K562 (cell line): Measurements from ENCODE around the gene RASGRP4. TPM values are rescaled to one million over a fixed set of nuclear protein-coding genes. Genes with fewer than 3 reads are reported as not detected.

Experiments
- ATAC-seq: fragments of 200-7000 bp; cut with Tn5 transposase; 3 replicates; pipeline ENCODE4 v1.9.1; 2020; ENCODE audit warnings: moderate library complexity
- BruUV-seq: library from RNA; stranded (reverse); fragments of 400-500 nt; replicated peaks from 2 replicates; lab custom pipeline; 2021; lab: Mats Ljungman, UMichigan
- CTCF ChIA-PET: fragments of 300-600 bp; formaldehyde crosslinking; extraction: SDS; loops from one replicate; lab custom pipeline; 2021; ENCODE audit warnings: low intra/inter-chr PET ratio; lab: Yijun Ruan, JAX
- POLR2A ChIA-PET: fragments of 300-600, 350-650 bp; sonication (Branson Sonifier 250); formaldehyde crosslinking; extraction: SDS; loops from one replicate; lab custom pipeline; 2021; ENCODE audit warnings: antibody characterized with exemption, inconsistent platforms; lab: Yijun Ruan, JAX
- DNase-seq, 4 experiments: peaks; one replicate each; pipeline versions ENCODE4 v3.0.0 to v3.0.0-alpha.2; 2011 to 2018; ENCODE audit warnings: low spot score in 3 of 4, mixed read lengths in 3 of 4; ENCODE audit errors: extremely low read depth in 1 of 4
- FAIRE-seq: peaks from 2 replicates; lab custom pipeline; 2011; peaks lifted over from hg19 to GRCh38; lab: Jason Lieb, UNC
- H2AFZ ChIP-seq: 2 replicates; pipeline ENCODE4 v1.6.0; 2011; ENCODE audit warnings: low read depth, low read length, control low read depth, inconsistent platforms
- H3K27ac ChIP-seq: fragments of 200-600 bp; 3 replicates; pipeline ENCODE4 v1.8.0; 2011; ENCODE audit warnings: low read depth, mild to moderate bottlenecking, control low read depth, inconsistent platforms, low read length, moderate library complexity, mixed read lengths; ENCODE audit errors: extremely low read depth
- H3K27me3 ChIP-seq, 2 experiments: fragments of 300-600 bp in 1 of 2; 2 replicates in 1 of 2; 3 replicates in 1 of 2; pipeline versions ENCODE4 v1.6.0 to v1.8.0; 2011; ENCODE audit warnings: inconsistent platforms in 2 of 2, low read length in 2 of 2, mild to moderate bottlenecking in 1 of 2, mixed read lengths in 1 of 2, moderate library complexity in 1 of 2; ENCODE audit not compliant: control insufficient read depth in 2 of 2, insufficient read depth in 2 of 2
- H3K36me3 ChIP-seq: fragments of 300-600 bp; 3 replicates; pipeline ENCODE4 v1.8.0; 2011; ENCODE audit warnings: mild to moderate bottlenecking, low read length, inconsistent platforms; ENCODE audit not compliant: control insufficient read depth, insufficient read depth
- H3K4me1 ChIP-seq, 2 experiments: fragments of 200-600 bp in 1 of 2; replicated peaks in 1 of 2; 2 replicates in 1 of 2; 3 replicates in 1 of 2; pipeline versions ENCODE4 v1.5.1 to v1.8.0; 2011; ENCODE audit warnings: inconsistent platforms in 2 of 2, low read length in 2 of 2, mild to moderate bottlenecking in 1 of 2, mixed read lengths in 1 of 2, moderate library complexity in 1 of 2; ENCODE audit not compliant: control insufficient read depth in 2 of 2, insufficient read depth in 2 of 2
- H3K4me2 ChIP-seq: 2 replicates; pipeline ENCODE4 v1.6.1; 2011; ENCODE audit warnings: low read length, control low read depth, inconsistent platforms, mixed read lengths; ENCODE audit not compliant: insufficient read depth
- H3K4me3 ChIP-seq: fragments of 200-600 bp; sonication (generic), shearing (Covaris generic); 2 replicates; pipeline ENCODE4 v1.5.1; 2016; ENCODE audit warnings: control low read depth, inconsistent platforms
- H3K79me2 ChIP-seq: fragments of 200-600 bp; 3 replicates; pipeline ENCODE4 v1.8.0; 2011; ENCODE audit warnings: low read length, inconsistent platforms; ENCODE audit not compliant: control insufficient read depth, insufficient read depth
- H3K9ac ChIP-seq, 2 experiments: 2 replicates each; pipeline versions ENCODE4 v1.6.0 to v1.6.1; 2011; ENCODE audit warnings: low read depth in 2 of 2, low read length in 2 of 2, control low read depth in 1 of 2, inconsistent platforms in 1 of 2, mild to moderate bottlenecking in 1 of 2, mixed read lengths in 1 of 2; ENCODE audit not compliant: insufficient read depth in 1 of 2
- H3K9me1 ChIP-seq: one replicate; pipeline ENCODE4 v1.6.0; 2011; ENCODE audit warnings: inconsistent platforms, mild to moderate bottlenecking, low read length, moderate library complexity; ENCODE audit not compliant: control insufficient read depth, insufficient read depth
- H3K9me3 ChIP-seq: replicated peaks from 2 replicates; pipeline ENCODE4 v1.5.1; 2011; ENCODE audit warnings: low read depth, low read length, inconsistent platforms; ENCODE audit not compliant: control insufficient read depth, insufficient read depth
- H4K20me1 ChIP-seq: replicated peaks from 2 replicates; pipeline ENCODE4 v1.6.1; 2011; ENCODE audit warnings: low read length, inconsistent platforms, mixed read lengths; ENCODE audit not compliant: control insufficient read depth, insufficient read depth
- CXXC5 ChIP-seq: fragments of 250-450 bp; sonication (Bioruptor Pico); IDR thresholded peaks from 2 replicates; pipeline ENCODE4 v1.8.0; 2022; ENCODE audit warnings: inconsistent platforms, mild to moderate bottlenecking, moderate library complexity
- GTF2F1 ChIP-seq: IDR thresholded peaks from 2 replicates; pipeline ENCODE4 v1.6.1; 2011; ENCODE audit warnings: low read depth, low read length, improper control_type of control experiment
- JUN ChIP-seq, 2 experiments: sonication (generic) in 1 of 2; formaldehyde crosslinking in 1 of 2; IDR thresholded peaks; 2 replicates each; pipeline versions ENCODE4 v1.6.1 to v1.8.0; 2012 to 2022; ENCODE audit warnings: borderline replicate concordance in 2 of 2, mild to moderate bottlenecking in 2 of 2, improper control_type of control experiment in 1 of 2, low read depth in 1 of 2, low read length in 1 of 2, missing genetic modification reagents in 1 of 2
- JUNB ChIP-seq: fragments of 450-650 bp; formaldehyde crosslinking; conservative IDR thresholded peaks from 2 replicates; pipeline ENCODE4 v1.4.0; 2020; ENCODE audit warnings: mild to moderate bottlenecking
- KLF6 ChIP-seq: fragments of 250-450 bp; sonication (Bioruptor Pico); IDR thresholded peaks from 2 replicates; pipeline ENCODE4 v1.4.0; 2020; ENCODE audit warnings: mild to moderate bottlenecking, moderate library complexity, borderline replicate concordance
- L3MBTL2 ChIP-seq: fragments of 450-650 bp; IDR thresholded peaks from 2 replicates; pipeline ENCODE4 v1.6.1; 2016; ENCODE audit warnings: mild to moderate bottlenecking, moderate library complexity
- PRMT5 ChIP-seq: sonication (generic); formaldehyde crosslinking; IDR thresholded peaks from 2 replicates; pipeline ENCODE4 v1.5.0; 2020; ENCODE audit warnings: missing genetic modification reagents
- TEAD1 ChIP-seq, 2 experiments: fragments of 450-650 bp in 1 of 2; sonication (generic) in 1 of 2; formaldehyde crosslinking; IDR thresholded peaks; 2 replicates each; pipeline versions ENCODE4 v1.4.0 to v1.8.0; 2020 to 2022; ENCODE audit warnings: mild to moderate bottlenecking in 2 of 2, missing genetic modification reagents in 1 of 2
- ZNF408 ChIP-seq: fragments of 250-450 bp; sonication (Bioruptor Pico); IDR thresholded peaks from 2 replicates; pipeline ENCODE4 v1.4.0; 2020; ENCODE audit warnings: low read depth, mild to moderate bottlenecking, moderate library complexity
- ZNF431 ChIP-seq: sonication (generic); formaldehyde crosslinking; IDR thresholded peaks from 2 replicates; pipeline ENCODE4 v1.8.0; 2022; ENCODE audit warnings: mild to moderate bottlenecking, missing genetic modification reagents
- WGBS: fragments of 100-300 bp; shearing (Covaris generic); methylation state at CpG from one replicate; pipeline ENCODE4 v1.1.6; 2016; ENCODE audit warnings: low coverage, mixed read lengths; ENCODE audit not compliant: insufficient coverage; ENCODE audit errors: missing lambda C conversion rate; 5-methylcytosine and 5-hydroxymethylcytosine counted together
- in situ Hi-C: fragments of 300-500 bp; cut with MboI; formaldehyde crosslinking; loops from 4 replicates; pipeline ENCODE4 v1.15.0; 2018; ENCODE audit warnings: inconsistent platforms, mixed read lengths
- intact Hi-C: fragments of 100-400 bp; cut with micrococcal nuclease; formaldehyde crosslinking; loops from 2 replicates; pipeline ENCODE4 v1.14.2; 2022
- polyA plus RNA-seq, 8 experiments: library from polyadenylated mRNA; depleted of rRNA in 4 of 8; stranded (reverse) in 5 of 8; unstranded in 3 of 8; fragments of >200 nt; fragmentation: Nextera tagmentation in 2 of 8; fragmentation: Illumina TruSeq in 1 of 8; extraction: Ambion mirVana in 2 of 8; extraction: Trizol in 1 of 8; gene quantifications; 2 replicates each; pipeline versions ENCODE4 v1.2.1 to v1.2.3, GENCODE V29; 2011 to 2014; ENCODE audit warnings: inconsistent platforms in 1 of 8, missing spikeins in 1 of 8
- total RNA-seq, 7 experiments: library from RNA; depleted of rRNA in 6 of 7; stranded (reverse); fragments of >200 nt in 6 of 7; fragmentation: Illumina TruSeq in 2 of 7; extraction: Trizol in 2 of 7; gene quantifications; 2 replicates each; pipeline versions ENCODE4 v1.2.1 to v1.2.3, GENCODE V29; 2011 to 2021; ENCODE audit warnings: low replicate concordance in 1 of 7
- TF ChIP-seq, protein P1 (sequence below): sonication (generic); formaldehyde crosslinking; IDR thresholded peaks from 2 replicates; pipeline ENCODE4 v1.4.0; 2020; ENCODE audit warnings: mild to moderate bottlenecking, missing genetic modification reagents
- TF ChIP-seq, protein P2 (sequence below): fragments of 450-650 bp; conservative IDR thresholded peaks from 2 replicates; pipeline ENCODE4 v1.6.1; 2016; ENCODE audit warnings: missing genetic modification characterization, low read depth, mild to moderate bottlenecking, missing compliant biosample characterization, moderate library complexity
- TF ChIP-seq, protein P3 (sequence below): fragments of 450-650 bp; IDR thresholded peaks from 2 replicates; pipeline ENCODE4 v1.6.1; 2018; ENCODE audit warnings: mild to moderate bottlenecking, low read depth; ENCODE audit not compliant: partially characterized antibody

Gene RASGRP4
- total and polyA plus RNA-seq, 9 of the 15 experiments (the other 6 are each of a cell fraction or from before 2014, with no cell fraction given), result 0.39 to 4.6 (median 3.8) TPM

DNA sequence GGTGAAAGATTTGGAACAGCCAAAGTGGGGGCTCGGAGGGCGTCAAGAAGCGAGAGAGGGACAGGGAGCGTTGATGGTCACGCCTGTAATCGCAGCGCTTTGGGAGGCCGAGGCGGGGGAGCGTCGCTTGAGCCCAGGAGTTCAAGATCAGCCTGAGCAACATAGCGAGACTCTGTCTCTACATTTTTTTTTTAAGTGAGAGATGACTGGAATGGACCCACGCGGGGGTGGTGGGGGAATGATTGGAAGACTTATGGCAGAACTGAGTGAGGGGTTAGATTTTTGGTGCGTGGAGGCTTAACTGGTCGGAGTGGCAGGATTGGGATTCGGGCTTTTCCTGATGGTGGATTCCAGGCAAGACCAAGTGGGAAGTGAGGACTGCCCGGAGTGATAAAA is 50.9 kb downstream of the RASGRP4 start (continued):
- TF ChIP-seq, protein P1, sequence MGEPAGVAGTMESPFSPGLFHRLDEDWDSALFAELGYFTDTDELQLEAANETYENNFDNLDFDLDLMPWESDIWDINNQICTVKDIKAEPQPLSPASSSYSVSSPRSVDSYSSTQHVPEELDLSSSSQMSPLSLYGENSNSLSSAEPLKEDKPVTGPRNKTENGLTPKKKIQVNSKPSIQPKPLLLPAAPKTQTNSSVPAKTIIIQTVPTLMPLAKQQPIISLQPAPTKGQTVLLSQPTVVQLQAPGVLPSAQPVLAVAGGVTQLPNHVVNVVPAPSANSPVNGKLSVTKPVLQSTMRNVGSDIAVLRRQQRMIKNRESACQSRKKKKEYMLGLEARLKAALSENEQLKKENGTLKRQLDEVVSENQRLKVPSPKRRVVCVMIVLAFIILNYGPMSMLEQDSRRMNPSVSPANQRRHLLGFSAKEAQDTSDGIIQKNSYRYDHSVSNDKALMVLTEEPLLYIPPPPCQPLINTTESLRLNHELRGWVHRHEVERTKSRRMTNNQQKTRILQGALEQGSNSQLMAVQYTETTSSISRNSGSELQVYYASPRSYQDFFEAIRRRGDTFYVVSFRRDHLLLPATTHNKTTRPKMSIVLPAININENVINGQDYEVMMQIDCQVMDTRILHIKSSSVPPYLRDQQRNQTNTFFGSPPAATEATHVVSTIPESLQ (CRISPR knock-in tag), result 0 out of 2 replicates have a peak, but pooled peaks have one; percentile 20
- TF ChIP-seq ZNF431 (CRISPR knock-in tag) (0 out of 2 replicates have a peak, but pooled peaks have one; percentile 24), JUNB (CRISPR knock-in tag) (no peak)
- TF ChIP-seq, protein P2, sequence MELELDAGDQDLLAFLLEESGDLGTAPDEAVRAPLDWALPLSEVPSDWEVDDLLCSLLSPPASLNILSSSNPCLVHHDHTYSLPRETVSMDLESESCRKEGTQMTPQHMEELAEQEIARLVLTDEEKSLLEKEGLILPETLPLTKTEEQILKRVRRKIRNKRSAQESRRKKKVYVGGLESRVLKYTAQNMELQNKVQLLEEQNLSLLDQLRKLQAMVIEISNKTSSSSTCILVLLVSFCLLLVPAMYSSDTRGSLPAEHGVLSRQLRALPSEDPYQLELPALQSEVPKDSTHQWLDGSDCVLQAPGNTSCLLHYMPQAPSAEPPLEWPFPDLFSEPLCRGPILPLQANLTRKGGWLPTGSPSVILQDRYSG (tag), result no peak

DNA sequence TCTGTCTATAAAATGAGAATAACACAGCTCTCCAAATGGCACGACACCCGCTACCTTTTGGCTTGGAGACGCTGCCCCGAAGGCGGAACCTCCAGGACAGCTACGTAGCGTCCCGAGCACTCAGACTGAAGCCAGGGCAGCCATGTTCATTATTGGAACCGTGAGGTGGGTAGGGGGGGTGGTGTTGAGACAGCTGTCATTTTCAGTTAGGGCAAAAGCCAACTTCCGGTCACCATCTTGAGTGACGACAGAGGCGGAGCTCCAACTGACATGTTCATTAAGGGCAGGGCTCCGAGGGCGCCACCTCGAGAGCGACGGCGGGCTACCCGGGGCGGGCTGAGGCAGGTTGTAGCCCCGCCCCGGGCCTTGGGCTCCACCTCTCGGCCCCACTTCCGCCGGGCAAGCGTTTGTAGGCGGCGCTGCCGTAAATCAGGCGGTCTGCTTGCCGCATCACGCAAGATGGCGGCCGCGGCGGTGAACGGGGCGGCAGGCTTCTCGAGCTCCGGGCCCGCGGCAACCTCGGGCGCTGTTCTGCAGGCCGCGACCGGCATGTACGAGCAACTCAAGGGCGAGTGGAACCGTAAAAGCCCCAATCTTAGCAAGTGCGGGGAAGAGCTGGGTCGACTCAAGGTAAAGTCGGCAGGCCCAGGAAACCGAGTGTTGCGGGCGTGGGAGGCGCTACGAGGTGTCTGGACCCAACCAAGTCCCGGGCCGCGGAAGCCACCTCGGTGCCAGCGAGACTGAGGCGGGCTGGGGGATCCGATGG is 51.5 kb downstream of the RASGRP4 start, which contains the start of gene PSMD8:
PSMD8 (plus strand) TSS at position 240 of the 766 bp plus-strand sequence; CDS start at position 271, 31 bp downstream.
- ATAC-seq (peak; percentile 99), FAIRE-seq (peak; percentile 98), DNase-seq (peak; percentile 97 to 100 (median 98))
- under 1% methylated on average over 65 of the region's 65 CpGs for WGBS
- H2AFZ ChIP-seq, result peak within 1 kb of the TSS; percentile 96
- H3K27me3 ChIP-seq, result no peaks in the 10 kb centered on the region
- H3K79me2 ChIP-seq, result peaks cover 43% of the 10 kb centered on the region
- intact Hi-C loops, result loop anchor here (1.0 kb wide), 1 partner anchor 38 kb away; no protein-coding TSS in a partner anchor
- no peaks in the 10 kb centered on the region for H3K9me1 ChIP-seq
- peak within 1 kb of the TSS; percentile 93 to 98 for H3K9ac ChIP-seq
- H3K4me1 ChIP-seq, result peaks cover 10 to 20% of the 10 kb centered on the region in 2 experiments; a peak in 4 of 5 replicates
- ChIA-PET CTCF (interaction anchor here (1.3 to 1.6 kb wide), 2 partner anchors 39 to 131 kb away, joined by 3 to 8 read pairs; no protein-coding TSS in a partner anchor), POLR2A (interaction anchor here (0.6 to 3.8 kb wide), 20 partner anchors 8 to 473 kb away, joined by 3 to 28 read pairs (median 4); partner anchors contain the start of genes FAM98C and GGN)
- no TSS peak for BruUV-seq
- H3K36me3 ChIP-seq, result peaks cover 38% of the 10 kb centered on the region; the same call in 2 of the 3 replicates
- peaks cover 16% of the 10 kb centered on the region for H4K20me1 ChIP-seq
- peak within 1 kb of the TSS; percentile 88 for H3K4me3 ChIP-seq
- in situ Hi-C loops, result no loop called here
- peak within 1 kb of the TSS; percentile 94 for H3K27ac ChIP-seq
- no peaks in the 10 kb centered on the region; the same call in 1 of the 2 replicates for H3K9me3 ChIP-seq
- peak within 1 kb of the TSS; percentile 86 for H3K4me2 ChIP-seq
- TF ChIP-seq PRMT5 (no peak), TEAD1 (CRISPR knock-in tag; IDR thresholded peaks at IDR 0.05) (peak; percentile 47 to 49; a peak in 1 of 4 replicates), JUN (IDR thresholded peaks at IDR 0.05; ENCODE audit: borderline replicate concordance, low read depth, low read length) (no peak), JUN (CRISPR knock-in tag; IDR thresholded peaks at IDR 0.05; ENCODE audit: borderline replicate concordance) (peak; percentile 84; the same call in 1 of the 2 replicates), CXXC5 (CRISPR knock-in tag) (peak; percentile 97), L3MBTL2 (peak; percentile 55), ZNF408 (CRISPR knock-in tag) (no peak), KLF6 (CRISPR knock-in tag) (peak; percentile 50; the same call in 1 of the 2 replicates), GTF2F1 (no peak; the same call in 1 of the 2 replicates)
- TF ChIP-seq, protein P3, sequence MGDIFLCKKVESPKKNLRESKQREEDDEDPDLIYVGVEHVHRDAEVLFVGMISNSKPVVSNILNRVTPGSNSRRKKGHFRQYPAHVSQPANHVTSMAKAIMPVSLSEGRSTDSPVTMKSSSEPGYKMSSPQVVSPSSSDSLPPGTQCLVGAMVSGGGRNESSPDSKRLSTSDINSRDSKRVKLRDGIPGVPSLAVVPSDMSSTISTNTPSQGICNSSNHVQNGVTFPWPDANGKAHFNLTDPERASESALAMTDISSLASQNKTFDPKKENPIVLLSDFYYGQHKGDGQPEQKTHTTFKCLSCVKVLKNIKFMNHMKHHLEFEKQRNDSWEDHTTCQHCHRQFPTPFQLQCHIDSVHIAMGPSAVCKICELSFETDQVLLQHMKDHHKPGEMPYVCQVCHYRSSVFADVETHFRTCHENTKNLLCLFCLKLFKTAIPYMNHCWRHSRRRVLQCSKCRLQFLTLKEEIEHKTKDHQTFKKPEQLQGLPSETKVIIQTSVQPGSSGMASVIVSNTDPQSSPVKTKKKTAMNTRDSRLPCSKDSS, result no peak
